HepG2 (cell line): ENCODE measurements around the gene CBFA2T2. TPM values are rescaled to one million over a fixed set of nuclear protein-coding genes. Genes with fewer than 3 reads are reported as not detected.
A peak's percentile ranks its signal among the peaks of the same experiment; 100 is the strongest.
"Not testable (repeated sequence)": the region's sequence is repeated elsewhere in the genome, so short reads cannot be mapped to it uniquely, and the experiment has no call there.

Source experiments
- ATAC-seq: fragments of 200-7000 bp; cut with Tn5 transposase; 3 replicates; pipeline ENCODE4 v1.9.1; 2020; ENCODE audit warnings: mild to moderate bottlenecking, moderate library complexity
- BruUV-seq: library from RNA; stranded (reverse); fragments of 400-500 nt; replicated peaks from 2 replicates; lab custom pipeline; 2021; lab: Mats Ljungman, UMichigan
- CTCF ChIA-PET: fragments of 300-600 bp; formaldehyde crosslinking; extraction: SDS; loops from one replicate; lab custom pipeline; 2021; ENCODE audit warnings: low total read pairs, inconsistent platforms, low intra/inter-chr PET ratio; lab: Yijun Ruan, JAX
- POLR2A ChIA-PET: fragments of 350-600 bp; sonication (Branson Sonifier 250); formaldehyde crosslinking; loops from one replicate; lab custom pipeline; 2020; ENCODE audit warnings: antibody characterized with exemption, inconsistent platforms; lab: Yijun Ruan, JAX
- DNase-seq: peaks from one replicate; pipeline ENCODE4 v3.0.0-alpha.2; 2015; ENCODE audit warnings: low spot score
- FAIRE-seq: peaks from 3 replicates; lab custom pipeline; 2011; peaks lifted over from hg19 to GRCh38; lab: Jason Lieb, UNC
- H2AFZ ChIP-seq: one replicate; pipeline ENCODE4 v1.6.1; 2011; ENCODE audit warnings: low read length, inconsistent platforms
- H3K27ac ChIP-seq: fragments of 300-600 bp; 3 replicates; pipeline ENCODE4 v1.8.0; 2011; ENCODE audit warnings: mixed run types, mild to moderate bottlenecking, mixed read lengths, low read length, inconsistent platforms; ENCODE audit not compliant: insufficient read depth; ENCODE audit errors: extremely low read length
- H3K27me3 ChIP-seq, 2 experiments: fragments of 200-600 bp in 1 of 2; 2 replicates in 1 of 2; 3 replicates in 1 of 2; pipeline versions ENCODE4 v1.6.0 to v1.8.0; 2011; ENCODE audit warnings: low read length in 2 of 2, mild to moderate bottlenecking in 2 of 2, moderate library complexity in 2 of 2, inconsistent platforms in 1 of 2; ENCODE audit not compliant: insufficient read depth in 2 of 2, control insufficient read depth in 1 of 2
- H3K36me3 ChIP-seq, 2 experiments: fragments of 200-600 bp in 1 of 2; replicated peaks in 1 of 2; 2 replicates in 1 of 2; 3 replicates in 1 of 2; pipeline versions ENCODE4 v1.5.1 to v1.8.0; 2011; ENCODE audit warnings: low read length in 2 of 2, inconsistent platforms in 1 of 2; ENCODE audit not compliant: insufficient read depth in 2 of 2, control insufficient read depth in 1 of 2
- H3K4me1 ChIP-seq: 2 replicates; pipeline ENCODE4 v1.5.1; 2012; ENCODE audit warnings: low read length, inconsistent platforms; ENCODE audit not compliant: insufficient read depth
- H3K4me2 ChIP-seq: 2 replicates; pipeline ENCODE4 v1.6.0; 2011; ENCODE audit warnings: low read depth, low read length, inconsistent platforms
- H3K4me3 ChIP-seq, 3 experiments: fragments of 200-600 bp in 1 of 3; sonication (generic), shearing (Covaris generic) in 1 of 3; replicated peaks in 1 of 3; 2 replicates each; pipeline ENCODE4 v1.5.1; 2011 to 2016; ENCODE audit warnings: low read length in 3 of 3, inconsistent platforms in 2 of 3, low read depth in 2 of 3, mild to moderate bottlenecking in 2 of 3, control low read depth in 1 of 3, mixed read lengths in 1 of 3; ENCODE audit not compliant: insufficient read depth in 1 of 3
- H3K79me2 ChIP-seq: one replicate; pipeline ENCODE4 v1.6.1; 2011; ENCODE audit warnings: low read length, inconsistent platforms; ENCODE audit not compliant: insufficient read depth
- H3K9ac ChIP-seq: 2 replicates; pipeline ENCODE4 v1.6.0; 2011; ENCODE audit warnings: mild to moderate bottlenecking, low read depth, low read length, inconsistent platforms; ENCODE audit not compliant: insufficient read depth
- H3K9me3 ChIP-seq: 2 replicates; pipeline ENCODE4 v1.5.1; 2012; ENCODE audit warnings: mild to moderate bottlenecking, low read length
- H4K20me1 ChIP-seq: 2 replicates; pipeline ENCODE4 v1.6.0; 2011; ENCODE audit warnings: inconsistent platforms, mild to moderate bottlenecking, low read length, moderate library complexity; ENCODE audit not compliant: insufficient read depth
- CHD4 ChIP-seq: fragments of 200-600 bp; sonication (generic); IDR thresholded peaks from 2 replicates; pipeline ENCODE4 v1.7.0; 2017; ENCODE audit warnings: mild to moderate bottlenecking, low read length, borderline replicate concordance
- HIVEP1 ChIP-seq: sonication (generic); formaldehyde crosslinking; IDR thresholded peaks from 2 replicates; pipeline ENCODE4 v1.4.0; 2020; ENCODE audit warnings: mild to moderate bottlenecking, missing genetic modification reagents
- RXRA ChIP-seq: sonication (generic); formaldehyde crosslinking; IDR thresholded peaks from 2 replicates; pipeline ENCODE4 v1.5.1; 2020; ENCODE audit warnings: missing genetic modification reagents
- ZBTB4 ChIP-seq: sonication (generic); formaldehyde crosslinking; IDR thresholded peaks from 2 replicates; pipeline ENCODE4 v1.4.0; 2020; ENCODE audit warnings: missing genetic modification reagents, mild to moderate bottlenecking, borderline replicate concordance
- ZMYM3 ChIP-seq: sonication (generic); formaldehyde crosslinking; IDR thresholded peaks from 2 replicates; pipeline ENCODE4 v1.5.1; 2020; ENCODE audit warnings: mild to moderate bottlenecking, missing genetic modification reagents
- ZNF460 ChIP-seq: sonication (generic); formaldehyde crosslinking; IDR thresholded peaks from 2 replicates; pipeline ENCODE4 v1.5.1; 2020; ENCODE audit warnings: missing genetic modification reagents, mild to moderate bottlenecking, borderline replicate concordance
- ZNF891 ChIP-seq: sonication (generic); formaldehyde crosslinking; IDR thresholded peaks from 2 replicates; pipeline ENCODE4 v1.5.0; 2020; ENCODE audit warnings: mild to moderate bottlenecking, missing genetic modification reagents
- WGBS: methylation state at CpG from one replicate; pipeline ENCODE4 v1.1.6; 2017; ENCODE audit warnings: low lambda C conversion rate; 5-methylcytosine and 5-hydroxymethylcytosine counted together
- in situ Hi-C: cut with HindIII; loops from 2 replicates; pipeline ENCODE4 v1.10.0; 2017; ENCODE audit warnings: low pct_unique_long_range_greater_than_20kb; ENCODE audit not compliant: extremely low pct_ligation_motif_present
- intact Hi-C: fragments of 100-400 bp; cut with micrococcal nuclease; formaldehyde crosslinking; loops from one replicate; pipeline ENCODE4 v1.10.0; 2022; ENCODE audit not compliant: unreplicated experiment
- polyA plus RNA-seq, 8 experiments: library from polyadenylated mRNA; depleted of rRNA in 3 of 8; stranded (reverse) in 7 of 8; unstranded in 1 of 8; fragments of >200 nt; fragmentation: Illumina TruSeq in 4 of 8; extraction: Trizol in 4 of 8; gene quantifications; 2 replicates each; pipeline versions ENCODE4 v1.2.1 to v1.2.3, GENCODE V29; 2011 to 2016; ENCODE audit warnings: low read depth in 4 of 8, missing spikeins in 1 of 8, mixed read lengths in 1 of 8; ENCODE audit not compliant: insufficient read depth in 1 of 8
- total RNA-seq, 5 experiments: library from RNA; depleted of rRNA; stranded (reverse); fragments of >200 nt; fragmentation: Illumina TruSeq; extraction: Trizol; gene quantifications; 2 replicates each; pipeline ENCODE4 v1.2.3, GENCODE V29; 2016; ENCODE audit warnings: low read depth in 1 of 5
- TF ChIP-seq, protein P1 (sequence below): sonication (generic); formaldehyde crosslinking; IDR thresholded peaks from 2 replicates; pipeline ENCODE4 v1.4.0; 2020; ENCODE audit warnings: missing genetic modification reagents
- TF ChIP-seq, protein P2 (sequence below): sonication (generic); formaldehyde crosslinking; IDR thresholded peaks from 2 replicates; pipeline ENCODE4 v1.4.0; 2020; ENCODE audit warnings: mild to moderate bottlenecking, missing genetic modification reagents

The CBFA2T2 gene
- total and polyA plus RNA-seq, 2 of the 13 experiments (the other 11 are each of a cell fraction or from before 2014, with no cell fraction given): 6.3 to 21.2 TPM

- BruUV-seq, H4K20me1 ChIP-seq, intact Hi-C loops, H3K27ac ChIP-seq, DNase-seq, H3K4me3 ChIP-seq, in situ Hi-C loops, POLR2A ChIA-PET, H2AFZ ChIP-seq, H3K27me3 ChIP-seq, CTCF ChIA-PET, H3K4me2 ChIP-seq, ATAC-seq, H3K9me3 ChIP-seq, FAIRE-seq, H3K9ac ChIP-seq: not testable (repeated sequence)
- H3K79me2 ChIP-seq: peaks cover 70% of the 10 kb centered on the region
- H3K4me1 ChIP-seq: peaks cover 39% of the 10 kb centered on the region
- peaks cover 1 to 11% of the 10 kb centered on the region in 2 experiments; a peak in 1 of 5 replicates for H3K36me3 ChIP-seq
- 99% methylated on average over 3 of the region's 3 CpGs for WGBS
- peak; percentile 67; the same call in 1 of the 2 replicates for TF ChIP-seq CHD4
- peak; percentile 77; the same call in 1 of the 2 replicates for TF ChIP-seq ZNF460 (CRISPR knock-in tag)
Observed at GRCh38 chr20:33509057-33509456, 19.2 kb downstream of the CBFA2T2 start.

- in situ Hi-C loops: loop anchor here (10.0 kb wide), 1 partner anchor 133 kb away; no protein-coding TSS in a partner anchor
- H3K9me3 ChIP-seq, POLR2A ChIA-PET, H3K27me3 ChIP-seq, DNase-seq, H2AFZ ChIP-seq, H3K9ac ChIP-seq, H3K36me3 ChIP-seq, FAIRE-seq, ATAC-seq, H4K20me1 ChIP-seq, BruUV-seq, H3K4me3 ChIP-seq, CTCF ChIA-PET, H3K4me2 ChIP-seq: not testable (repeated sequence)
- H3K4me1 ChIP-seq: peaks cover 49% of the 10 kb centered on the region
- peaks cover 61% of the 10 kb centered on the region for H3K79me2 ChIP-seq
- H3K27ac ChIP-seq: peak overlapping the region; percentile 38
- intact Hi-C loops: loop anchor here (2.0 to 10.0 kb wide), 3 partner anchors 23 to 53 kb away; no protein-coding TSS in a partner anchor
- 95% methylated on average over 13 of the region's 13 CpGs for WGBS
- TF ChIP-seq ZBTB4 (CRISPR knock-in tag) (0 out of 2 replicates have a peak, but pooled peaks have one; percentile 4), HIVEP1 (CRISPR knock-in tag) (peak; percentile 18; the same call in 1 of the 2 replicates), ZMYM3 (CRISPR knock-in tag) (0 out of 2 replicates have a peak, but pooled peaks have one; percentile 17), ZNF891 (0 out of 2 replicates have a peak, but pooled peaks have one; percentile 53), RXRA (CRISPR knock-in tag) (peak; percentile 48; the same call in 1 of the 2 replicates)
- TF ChIP-seq, protein P1, sequence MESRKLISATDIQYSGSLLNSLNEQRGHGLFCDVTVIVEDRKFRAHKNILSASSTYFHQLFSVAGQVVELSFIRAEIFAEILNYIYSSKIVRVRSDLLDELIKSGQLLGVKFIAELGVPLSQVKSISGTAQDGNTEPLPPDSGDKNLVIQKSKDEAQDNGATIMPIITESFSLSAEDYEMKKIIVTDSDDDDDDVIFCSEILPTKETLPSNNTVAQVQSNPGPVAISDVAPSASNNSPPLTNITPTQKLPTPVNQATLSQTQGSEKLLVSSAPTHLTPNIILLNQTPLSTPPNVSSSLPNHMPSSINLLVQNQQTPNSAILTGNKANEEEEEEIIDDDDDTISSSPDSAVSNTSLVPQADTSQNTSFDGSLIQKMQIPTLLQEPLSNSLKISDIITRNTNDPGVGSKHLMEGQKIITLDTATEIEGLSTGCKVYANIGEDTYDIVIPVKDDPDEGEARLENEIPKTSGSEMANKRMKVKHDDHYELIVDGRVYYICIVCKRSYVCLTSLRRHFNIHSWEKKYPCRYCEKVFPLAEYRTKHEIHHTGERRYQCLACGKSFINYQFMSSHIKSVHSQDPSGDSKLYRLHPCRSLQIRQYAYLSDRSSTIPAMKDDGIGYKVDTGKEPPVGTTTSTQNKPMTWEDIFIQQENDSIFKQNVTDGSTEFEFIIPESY: peak; percentile 34; the same call in 1 of the 2 replicates
- TF ChIP-seq, protein P2, sequence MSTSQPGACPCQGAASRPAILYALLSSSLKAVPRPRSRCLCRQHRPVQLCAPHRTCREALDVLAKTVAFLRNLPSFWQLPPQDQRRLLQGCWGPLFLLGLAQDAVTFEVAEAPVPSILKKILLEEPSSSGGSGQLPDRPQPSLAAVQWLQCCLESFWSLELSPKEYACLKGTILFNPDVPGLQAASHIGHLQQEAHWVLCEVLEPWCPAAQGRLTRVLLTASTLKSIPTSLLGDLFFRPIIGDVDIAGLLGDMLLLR: 0 out of 2 replicates have a peak, but pooled peaks have one; percentile 60
Observed at GRCh38 chr20:33511876-33512275, 22.0 kb downstream of the CBFA2T2 start.
